GM18502 (cell line): Measurements from ENCODE around the gene DDX49.
"Not testable (repeated sequence)": the region's sequence is repeated elsewhere in the genome, so short reads cannot be mapped to it uniquely, and the experiment has no call there.

Experiments used
- ATAC-seq: cut with Tn5 transposase; IDR thresholded peaks from one replicate; pipeline ENCODE4 v1.9.1; 2021; ENCODE audit warnings: mild to moderate bottlenecking; ENCODE audit not compliant: unreplicated experiment, poor library complexity

The DDX49 gene

GRCh38 chr19:18895038-18895823 lies 24.3 kb upstream of the DDX49 start:
- ATAC-seq, result no peak

GRCh38 chr19:18895824-18896341 lies 23.6 kb upstream of the DDX49 start, which contains the start of gene CERS1:
Gene CERS1 (minus strand): TSS chr19:18896158. CDS start chr19:18896072, 86 bp downstream.
- no peak for ATAC-seq

GRCh38 chr19:18896421-18896841 lies 23.1 kb upstream of the DDX49 start:
- ATAC-seq, result no peak

GRCh38 chr19:18897094-18898029 lies 22.2 kb upstream of the DDX49 start:
- ATAC-seq, result no peak

GRCh38 chr19:18898081-18898606 lies 21.4 kb upstream of the DDX49 start:
- no peak for ATAC-seq

GRCh38 chr19:18898607-18899408 lies 20.7 kb upstream of the DDX49 start:
- ATAC-seq, result no peak

GRCh38 chr19:18899624-18900560 lies 19.6 kb upstream of the DDX49 start:
- ATAC-seq, result no peak

GRCh38 chr19:18900700-18901481 lies 18.6 kb upstream of the DDX49 start:
- ATAC-seq, result no peak

GRCh38 chr19:18901491-18901890 lies 18.0 kb upstream of the DDX49 start:
- no peak for ATAC-seq

GRCh38 chr19:18902519-18902918 lies 17.0 kb upstream of the DDX49 start:
- ATAC-seq, result not testable (repeated sequence)

- ATAC-seq, result no peak
These were observed 16.1 kb upstream of the DDX49 start for GRCh38 chr19:18903156-18904037.

- no peak for ATAC-seq
These were observed 15.0 kb upstream of the DDX49 start for GRCh38 chr19:18904334-18905057.

GRCh38 chr19:18905058-18905456 lies 14.5 kb upstream of the DDX49 start:
- ATAC-seq, result no peak

GRCh38 chr19:18905513-18906236 lies 13.8 kb upstream of the DDX49 start:
- ATAC-seq, result no peak

GRCh38 chr19:18906605-18907519 lies 12.7 kb upstream of the DDX49 start:
- ATAC-seq, result no peak
